ENCODE measurements around the gene OR51B6. TPM values are rescaled to one million over a fixed set of nuclear protein-coding genes. Genes with fewer than 3 reads are reported as not detected.
A peak's percentile ranks its signal among the peaks of the same experiment; 100 is the strongest.
"Not testable (repeated sequence)": the region's sequence is repeated elsewhere in the genome, so short reads cannot be mapped to it uniquely, and the experiment has no call there.

Gene OR51B6
- total RNA-seq, 1 experiment from 2014 or later = not detected

- DNase-seq (ENCODE audit: low read depth); in situ Hi-C loops (cut with HindIII; ENCODE audit: low pct_unique_long_range_greater_than_20kb, low sequenced_read_pairs): not testable (repeated sequence)
Observed at GRCh38 chr11:5356031-5356430, 4.7 kb downstream of the OR51B6 start.

GRCh38 chr11:5362017-5362625 lies 10.8 kb downstream of the OR51B6 start:
- in situ Hi-C loops (cut with HindIII; ENCODE audit: low pct_unique_long_range_greater_than_20kb, low sequenced_read_pairs) = no loop called here
- no peak for DNase-seq (ENCODE audit: low read depth)

GRCh38 chr11:5363679-5364078 lies 12.4 kb downstream of the OR51B6 start:
- DNase-seq (ENCODE audit: low read depth) = no peak
- in situ Hi-C loops (cut with HindIII; ENCODE audit: low pct_unique_long_range_greater_than_20kb, low sequenced_read_pairs) = no loop called here

- DNase-seq (ENCODE audit: low read depth) = no peak
- in situ Hi-C loops (cut with HindIII; ENCODE audit: low pct_unique_long_range_greater_than_20kb, low sequenced_read_pairs) = no loop called here
Observed at GRCh38 chr11:5364214-5364613, 12.9 kb downstream of the OR51B6 start.

- in situ Hi-C loops (cut with HindIII; ENCODE audit: low pct_unique_long_range_greater_than_20kb, low sequenced_read_pairs); DNase-seq (ENCODE audit: low read depth): not testable (repeated sequence)
Observed at GRCh38 chr11:5366365-5366764, 15.1 kb downstream of the OR51B6 start.

- no peak for DNase-seq (ENCODE audit: low read depth)
- in situ Hi-C loops (cut with HindIII; ENCODE audit: low pct_unique_long_range_greater_than_20kb, low sequenced_read_pairs) = no loop called here
Observed at GRCh38 chr11:5366856-5367255, 15.5 kb downstream of the OR51B6 start.

GRCh38 chr11:5367448-5368074 lies 16.3 kb downstream of the OR51B6 start:
- in situ Hi-C loops (cut with HindIII; ENCODE audit: low pct_unique_long_range_greater_than_20kb, low sequenced_read_pairs) = no loop called here
- DNase-seq (ENCODE audit: low read depth) = no peak

- DNase-seq (ENCODE audit: low read depth) = no peak
Observed at GRCh38 chr11:5368502-5369043, 17.3 kb downstream of the OR51B6 start.

GRCh38 chr11:5369789-5370188 lies 18.5 kb downstream of the OR51B6 start:
- DNase-seq (ENCODE audit: low read depth) = no peak
- in situ Hi-C loops (cut with HindIII; ENCODE audit: low pct_unique_long_range_greater_than_20kb, low sequenced_read_pairs) = no loop called here

More at GRCh38 chr11:5368502-5369043, 17.3 kb downstream of the OR51B6 start:
- in situ Hi-C loops (cut with HindIII; ENCODE audit: low pct_unique_long_range_greater_than_20kb, low sequenced_read_pairs) = no loop called here

- DNase-seq (ENCODE audit: low read depth) = peak; percentile 10
- in situ Hi-C loops (cut with HindIII; ENCODE audit: low pct_unique_long_range_greater_than_20kb, low sequenced_read_pairs) = no loop called here
Observed at GRCh38 chr11:5380740-5381342, 29.5 kb downstream of the OR51B6 start.

- in situ Hi-C loops (cut with HindIII; ENCODE audit: low pct_unique_long_range_greater_than_20kb, low sequenced_read_pairs) = no loop called here
- DNase-seq (ENCODE audit: low read depth) = no peak
Observed at GRCh38 chr11:5383576-5383975, 32.3 kb downstream of the OR51B6 start, which contains the start of gene OR51M1. Gene OR51M1, plus strand, starts transcription at chr11:5383812. Its CDS starts 5,587 bp downstream, at chr11:5389399.

GRCh38 chr11:5384335-5384734 lies 33.0 kb downstream of the OR51B6 start:
- in situ Hi-C loops (cut with HindIII; ENCODE audit: low pct_unique_long_range_greater_than_20kb, low sequenced_read_pairs) = no loop called here
- DNase-seq (ENCODE audit: low read depth) = no peak

- in situ Hi-C loops (cut with HindIII; ENCODE audit: low pct_unique_long_range_greater_than_20kb, low sequenced_read_pairs) = no loop called here
- DNase-seq (ENCODE audit: low read depth) = no peak
Observed at GRCh38 chr11:5390210-5390609, 38.9 kb downstream of the OR51B6 start.

- in situ Hi-C loops (cut with HindIII; ENCODE audit: low pct_unique_long_range_greater_than_20kb, low sequenced_read_pairs) = no loop called here
Observed at GRCh38 chr11:5394091-5394490, 42.8 kb downstream of the OR51B6 start.

GRCh38 chr11:5398936-5399335 lies 47.6 kb downstream of the OR51B6 start:
- no peak for DNase-seq (ENCODE audit: low read depth)
- in situ Hi-C loops (cut with HindIII; ENCODE audit: low pct_unique_long_range_greater_than_20kb, low sequenced_read_pairs) = no loop called here

More at GRCh38 chr11:5394091-5394490, 42.8 kb downstream of the OR51B6 start:
- no peak for DNase-seq (ENCODE audit: low read depth)

Other genes starting within 250 kb of the OR51B6 start
- gene OR52A5, start 213.2 kb upstream of the OR51B6 start, total RNA-seq (2014; rRNA removed; shearing (Covaris generic); ENCODE audit: low replicate concordance) = not detected in 2 replicates
- not detected in 2 replicates for gene OR52A1, start 196.8 kb upstream of the OR51B6 start, total RNA-seq (2014; rRNA removed; shearing (Covaris generic); ENCODE audit: low replicate concordance)
- not detected in 2 replicates for gene OR51V1, start 150.8 kb upstream of the OR51B6 start, total RNA-seq (2014; rRNA removed; shearing (Covaris generic); ENCODE audit: low replicate concordance)
- not detected in 2 replicates for gene HBB, start 124.4 kb upstream of the OR51B6 start, total RNA-seq (2014; rRNA removed; shearing (Covaris generic); ENCODE audit: low replicate concordance)
- gene HBD, start 117.0 kb upstream of the OR51B6 start, total RNA-seq (2014; rRNA removed; shearing (Covaris generic); ENCODE audit: low replicate concordance) = not detected in 2 replicates
- gene HBG1, start 101.7 kb upstream of the OR51B6 start, total RNA-seq (2014; rRNA removed; shearing (Covaris generic); ENCODE audit: low replicate concordance) = not detected in 2 replicates
- not detected in 2 replicates for gene HBG2, start 96.7 kb upstream of the OR51B6 start, total RNA-seq (2014; rRNA removed; shearing (Covaris generic); ENCODE audit: low replicate concordance)
- not detected in 2 replicates for gene HBE1, start 81.6 kb upstream of the OR51B6 start, total RNA-seq (2014; rRNA removed; shearing (Covaris generic); ENCODE audit: low replicate concordance)
- not detected in 2 replicates for gene OR51B4, start 49.6 kb upstream of the OR51B6 start, total RNA-seq (2014; rRNA removed; shearing (Covaris generic); ENCODE audit: low replicate concordance)
- gene OR51B2, start 27.2 kb upstream of the OR51B6 start, total RNA-seq (2014; rRNA removed; shearing (Covaris generic); ENCODE audit: low replicate concordance) = not detected in 2 replicates
- not detected in 2 replicates for gene OR51B5, start 8.0 kb upstream of the OR51B6 start, total RNA-seq (2014; rRNA removed; shearing (Covaris generic); ENCODE audit: low replicate concordance)
- gene OR51M1, start 32.3 kb downstream of the OR51B6 start, total RNA-seq (2014; rRNA removed; shearing (Covaris generic); ENCODE audit: low replicate concordance) = not detected in 2 replicates
- gene OR51Q1, start 70.6 kb downstream of the OR51B6 start, total RNA-seq (2014; rRNA removed; shearing (Covaris generic); ENCODE audit: low replicate concordance) = not detected in 2 replicates
- gene OR51I1, start 90.0 kb downstream of the OR51B6 start, total RNA-seq (2014; rRNA removed; shearing (Covaris generic); ENCODE audit: low replicate concordance) = not detected in 2 replicates
- gene OR51I2, start 97.8 kb downstream of the OR51B6 start, total RNA-seq (2014; rRNA removed; shearing (Covaris generic); ENCODE audit: low replicate concordance) = not detected in 2 replicates
- not detected in 2 replicates for gene OR52D1, start 137.2 kb downstream of the OR51B6 start, total RNA-seq (2014; rRNA removed; shearing (Covaris generic); ENCODE audit: low replicate concordance)
- not detected in 2 replicates for gene UBQLN3, start 158.4 kb downstream of the OR51B6 start, total RNA-seq (2014; rRNA removed; shearing (Covaris generic); ENCODE audit: low replicate concordance)
- 0.14 TPM in 1 of 2 replicates, not detected in the other for gene UBQLNL, start 165.2 kb downstream of the OR51B6 start, total RNA-seq (2014; rRNA removed; shearing (Covaris generic); ENCODE audit: low replicate concordance)
- not detected in 2 replicates for gene OR52H1, start 197.0 kb downstream of the OR51B6 start, total RNA-seq (2014; rRNA removed; shearing (Covaris generic); ENCODE audit: low replicate concordance)
- not detected in 2 replicates for gene OR52B6, start 229.4 kb downstream of the OR51B6 start, total RNA-seq (2014; rRNA removed; shearing (Covaris generic); ENCODE audit: low replicate concordance)
- gene TRIM6, start 245.1 kb downstream of the OR51B6 start, total RNA-seq (2014; rRNA removed; shearing (Covaris generic); ENCODE audit: low replicate concordance) = 11.1 and 12.0 TPM in 2 replicates

All from Caki2 (cell line).